GM23338 (cell line): ENCODE data around the gene JAG2. TPM values are rescaled to one million over a fixed set of nuclear protein-coding genes. Genes with fewer than 3 reads are reported as not detected.

Source experiments
- ATAC-seq: fragments of 200-7000 bp; cut with Tn5 transposase; 3 replicates; pipeline ENCODE4 v1.9.1; 2020
- DNase-seq: peaks from one replicate; pipeline ENCODE4 v3.0.0-alpha.2; 2015; ENCODE audit warnings: low spot score
- H2AFZ ChIP-seq: fragments of 200-600 bp; sonication (generic); 2 replicates; pipeline ENCODE4 v1.8.0; 2016; ENCODE audit warnings: antibody characterized with exemption, mild to moderate bottlenecking, moderate library complexity
- H3F3A ChIP-seq: fragments of 200-600 bp; sonication (generic); replicated peaks from 2 replicates; pipeline ENCODE4 v1.8.0; 2017; ENCODE audit warnings: antibody characterized with exemption, mixed run types, low read depth
- H3K27ac ChIP-seq: fragments of 200-600 bp; sonication (generic); 2 replicates; pipeline ENCODE4 v1.6.1; 2016; ENCODE audit warnings: low read depth
- H3K27me3 ChIP-seq: fragments of 200-600 bp; sonication (generic); 2 replicates; pipeline ENCODE4 v1.8.0; 2016; ENCODE audit warnings: mild to moderate bottlenecking, mixed run types, moderate library complexity; ENCODE audit not compliant: insufficient read depth
- H3K36me3 ChIP-seq: fragments of 200-600 bp; sonication (generic); 2 replicates; pipeline ENCODE4 v1.8.0; 2016; ENCODE audit warnings: mild to moderate bottlenecking; ENCODE audit not compliant: insufficient read depth
- H3K4me1 ChIP-seq: fragments of 200-600 bp; sonication (generic); 2 replicates; pipeline ENCODE4 v1.8.0; 2016; ENCODE audit warnings: mild to moderate bottlenecking, moderate library complexity; ENCODE audit not compliant: insufficient read depth
- H3K4me2 ChIP-seq: fragments of 200-600 bp; sonication (generic); 2 replicates; pipeline ENCODE4 v1.7.1; 2017; ENCODE audit warnings: mixed run types
- H3K4me3 ChIP-seq: fragments of 200-600 bp; sonication (generic); 2 replicates; pipeline ENCODE4 v1.6.1; 2016; ENCODE audit warnings: mixed run types
- H3K79me2 ChIP-seq: fragments of 200-600 bp; sonication (generic); replicated peaks from 2 replicates; pipeline ENCODE4 v1.8.0; 2017; ENCODE audit warnings: mild to moderate bottlenecking; ENCODE audit not compliant: insufficient read depth
- H3K9me2 ChIP-seq: fragments of 200-600 bp; sonication (generic); 2 replicates; pipeline ENCODE4 v1.8.0; 2017; ENCODE audit not compliant: insufficient read depth
- H4K20me1 ChIP-seq: fragments of 200-600 bp; sonication (generic); replicated peaks from 2 replicates; pipeline ENCODE4 v1.8.0; 2017; ENCODE audit warnings: mild to moderate bottlenecking; ENCODE audit not compliant: insufficient read depth
- H3K27ac Mint-ChIP-seq: 2 replicates; pipeline ENCODE4 v1.8.0; 2020; ENCODE audit warnings: inconsistent platforms, mild to moderate bottlenecking, moderate library complexity, mixed read lengths
- H3K27me3 Mint-ChIP-seq: 3 replicates; pipeline ENCODE4 v1.8.0; 2022; ENCODE audit warnings: low read depth, mild to moderate bottlenecking, moderate library complexity, mixed read lengths, inconsistent platforms; ENCODE audit not compliant: insufficient read depth, poor library complexity
- H3K36me3 Mint-ChIP-seq: 3 replicates; pipeline ENCODE4 v1.8.0; 2021; ENCODE audit warnings: low read depth, mild to moderate bottlenecking, inconsistent platforms, moderate library complexity, mixed read lengths
- H3K4me1 Mint-ChIP-seq: 3 replicates; pipeline ENCODE4 v1.8.0; 2020; ENCODE audit warnings: mild to moderate bottlenecking, inconsistent platforms, mixed read lengths
- H3K4me3 Mint-ChIP-seq: 3 replicates; pipeline ENCODE4 v1.8.0; 2021; ENCODE audit warnings: moderate library complexity, mild to moderate bottlenecking, inconsistent platforms, mixed read lengths
- H3K9me3 Mint-ChIP-seq: 3 replicates; pipeline ENCODE4 v1.8.0; 2020; ENCODE audit warnings: moderate library complexity, mild to moderate bottlenecking, inconsistent platforms, mixed read lengths
- CTCF ChIP-seq, 2 experiments: fragments of 200-600 bp in 1 of 2; sonication (generic) in 1 of 2; conservative IDR thresholded peaks; 2 replicates each; pipeline versions ENCODE4 v1.5.1 to v1.6.1; 2016 to 2017; ENCODE audit warnings: antibody characterized with exemption in 2 of 2, low read depth in 2 of 2, mild to moderate bottlenecking in 2 of 2, moderate library complexity in 1 of 2
- ETS1 ChIP-seq: IDR thresholded peaks from 2 replicates; pipeline ENCODE4 v1.6.1; 2016; ENCODE audit warnings: antibody characterized with exemption
- EZH2 ChIP-seq: fragments of 200-600 bp; sonication (generic); IDR thresholded peaks from one replicate; pipeline ENCODE4 v1.8.0; 2017; ENCODE audit warnings: antibody characterized with exemption, mild to moderate bottlenecking, low read depth; ENCODE audit not compliant: unreplicated experiment
- EZH2phosphoT487 ChIP-seq: fragments of 200-600 bp; sonication (generic); IDR thresholded peaks from one replicate; pipeline ENCODE4 v1.8.1; 2018; ENCODE audit warnings: antibody characterized with exemption; ENCODE audit not compliant: unreplicated experiment
- NANOG ChIP-seq: IDR thresholded peaks from 2 replicates; pipeline ENCODE4 v1.6.1; 2016; ENCODE audit warnings: antibody characterized with exemption, borderline replicate concordance
- POLR2AphosphoS5 ChIP-seq: IDR thresholded peaks from 2 replicates; pipeline ENCODE4 v1.6.1; 2016; ENCODE audit warnings: antibody characterized with exemption, low read depth
- polyA plus RNA-seq: library from polyadenylated mRNA; unstranded; fragments of >200 nt; fragmentation: Nextera tagmentation; extraction: Ambion mirVana; gene quantifications from 2 replicates; pipeline ENCODE4 v1.2.1, GENCODE V29; 2016
- total RNA-seq: library from RNA; depleted of rRNA; stranded (reverse); fragments of >200 nt; shearing (Covaris generic); gene quantifications from 2 replicates; pipeline ENCODE4 v1.2.3, GENCODE V29; 2014

The JAG2 gene
- total and polyA plus RNA-seq, 2 experiments from 2014 or later: 1.9 to 10.3 TPM

DNA sequence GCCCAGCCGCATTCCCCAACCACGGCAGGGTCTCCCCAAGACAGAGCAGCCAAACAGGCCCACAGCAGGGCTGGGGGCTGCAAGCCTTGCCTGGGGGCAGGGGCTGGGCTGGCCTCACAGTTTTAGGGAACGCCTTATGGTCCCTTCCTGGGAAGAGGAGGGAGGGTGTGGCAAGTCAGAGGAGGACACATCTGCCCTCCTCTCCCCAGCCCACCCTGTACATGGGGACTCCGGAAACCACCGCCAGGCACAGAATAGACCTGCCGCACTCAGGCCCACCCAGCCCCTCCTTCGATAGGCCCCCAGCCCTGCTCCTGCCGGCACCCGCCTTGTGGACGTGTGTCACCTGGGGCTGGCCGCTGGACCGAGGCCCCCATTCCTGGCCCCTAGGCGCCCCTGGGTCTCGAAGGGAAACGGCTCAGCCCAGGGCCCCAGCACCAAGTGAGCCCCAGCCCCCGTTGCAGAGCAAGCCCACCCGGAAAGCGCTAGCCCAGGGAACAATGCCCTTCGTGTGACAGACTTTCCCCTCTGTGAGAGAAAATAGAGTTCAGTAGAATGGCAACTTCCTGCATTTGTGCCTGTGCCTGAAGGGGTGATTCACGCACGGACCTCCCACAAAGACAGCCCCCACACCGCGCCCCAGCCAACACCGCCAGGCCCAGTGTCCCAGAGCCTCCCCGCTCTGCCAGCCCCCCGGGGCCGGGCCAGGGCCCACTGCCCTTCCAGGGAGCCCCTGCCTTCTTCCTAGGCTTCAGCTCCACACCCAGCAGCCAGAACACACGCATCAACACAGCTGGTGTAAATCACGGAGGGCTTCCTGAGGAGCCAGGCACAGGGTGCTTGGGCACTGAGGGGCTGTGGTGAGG lies 24.5 kb upstream of the JAG2 start:
- no peak for ATAC-seq
- Mint-ChIP-seq H3K36me3 (no peaks in the 10 kb centered on the region), H3K27ac (no peak overlapping the region), H3K4me1 (peaks cover 19% of the 10 kb centered on the region), H3K27me3 (peaks cover 31% of the 10 kb centered on the region), H3K4me3 (no peak overlapping the region), H3K9me3 (peaks cover 8% of the 10 kb centered on the region; the same call in 2 of the 3 replicates)
- Histone ChIP-seq H3K79me2 (no peaks in the 10 kb centered on the region), H3K4me3 (no peak overlapping the region), H4K20me1 (no peaks in the 10 kb centered on the region), H3K9me2 (no peaks in the 10 kb centered on the region), H3K27ac (no peak overlapping the region), H2AFZ (no peak overlapping the region), H3K36me3 (no peaks in the 10 kb centered on the region), H3F3A (no peaks in the 10 kb centered on the region), H3K4me2 (no peak overlapping the region), H3K4me1 (no peaks in the 10 kb centered on the region; the same call in 1 of the 2 replicates), H3K27me3 (peaks cover 14% of the 10 kb centered on the region; the same call in 1 of the 2 replicates)
- TF ChIP-seq EZH2: no peak
- no peak for TF ChIP-seq CTCF (conservative IDR thresholded peaks at IDR 0.05; ENCODE audit: low read depth in 2 of 2)
- no peak for TF ChIP-seq POLR2AphosphoS5
- no peak for TF ChIP-seq EZH2phosphoT487
- no peak for TF ChIP-seq ETS1
- no peak for DNase-seq

DNA sequence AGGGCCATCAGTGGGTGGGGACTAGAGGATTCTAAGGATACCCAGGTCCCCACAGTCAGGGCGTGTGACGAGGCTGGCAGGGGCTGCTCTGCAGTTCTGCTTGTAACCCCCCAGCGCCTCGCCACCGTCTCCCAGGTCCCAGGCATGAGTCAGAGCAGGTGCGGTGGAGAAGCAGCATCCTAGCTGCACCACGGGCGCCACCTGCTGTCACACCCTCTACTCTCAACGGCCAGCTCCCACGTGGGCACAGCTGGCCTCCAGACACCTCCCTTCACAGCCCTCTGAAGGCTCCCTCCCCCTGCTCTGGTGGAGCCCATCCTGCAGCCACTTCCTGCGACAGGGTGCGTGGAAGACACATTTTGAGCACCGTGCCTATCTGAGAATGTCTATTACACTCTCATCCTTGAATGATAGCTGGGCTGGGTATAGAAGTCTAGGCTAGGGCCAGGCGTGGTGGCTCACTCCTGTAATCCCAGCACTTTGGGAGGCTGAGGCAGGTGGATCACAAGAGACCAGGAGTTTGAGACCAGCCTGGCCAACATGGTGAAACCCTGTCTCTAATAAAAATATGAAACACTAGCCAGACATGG lies 19.5 kb upstream of the JAG2 start:
- Mint-ChIP-seq H3K9me3 (peaks cover 10% of the 10 kb centered on the region), H3K4me3 (no peak overlapping the region), H3K36me3 (no peaks in the 10 kb centered on the region), H3K27ac (no peak overlapping the region), H3K4me1 (peaks cover 5% of the 10 kb centered on the region), H3K27me3 (peaks cover 18% of the 10 kb centered on the region)
- Histone ChIP-seq H3K4me1 (no peaks in the 10 kb centered on the region), H3K27ac (no peak overlapping the region), H3K27me3 (no peaks in the 10 kb centered on the region), H3K4me2 (no peak overlapping the region), H3K79me2 (no peaks in the 10 kb centered on the region), H2AFZ (no peak overlapping the region), H3F3A (no peaks in the 10 kb centered on the region), H3K36me3 (no peaks in the 10 kb centered on the region), H3K4me3 (no peak overlapping the region), H3K9me2 (no peaks in the 10 kb centered on the region), H4K20me1 (no peaks in the 10 kb centered on the region)
- TF ChIP-seq CTCF (conservative IDR thresholded peaks at IDR 0.05; ENCODE audit: low read depth in 2 of 2) (peak; percentile 12 to 76; a peak in 3 of 4 replicates), NANOG (no peak)
- DNase-seq (no peak), ATAC-seq (peak; percentile 33)
